Measurements from ENCODE around the gene FLT4. TPM values are rescaled to one million over a fixed set of nuclear protein-coding genes. Genes with fewer than 3 reads are reported as not detected.

FLT4 gene
- polyA plus RNA-seq, 1 experiment: 0.27 TPM

- POLR2A ChIA-PET: no interaction called here
- TF ChIP-seq CTCF (IDR thresholded peaks at IDR 0.05; ENCODE audit: insufficient read depth, low read depth, low read length): no peak
- Histone ChIP-seq H3K27me3 (ENCODE audit: control insufficient read depth, insufficient read depth, low read length) (no peaks in the 10 kb centered on the region), H3K36me3 (ENCODE audit: control insufficient read depth, insufficient read depth, low read length) (no peaks in the 10 kb centered on the region), H3K4me3 (ENCODE audit: low read depth, low read length) (no peak overlapping the region)
- CTCF ChIA-PET: interaction anchor here (2.5 kb wide), 1 partner anchor 24 kb away, joined by 12 read pairs; no protein-coding TSS in a partner anchor
- no peak for DNase-seq (ENCODE audit: low read depth)
Observed at GRCh38 chr5:180629831-180630382, 19.5 kb downstream of the FLT4 start.

- Histone ChIP-seq H3K27me3 (ENCODE audit: control insufficient read depth, insufficient read depth, low read length) (no peaks in the 10 kb centered on the region), H3K36me3 (ENCODE audit: control insufficient read depth, insufficient read depth, low read length) (no peaks in the 10 kb centered on the region), H3K4me3 (ENCODE audit: low read depth, low read length) (no peak overlapping the region)
- CTCF ChIA-PET: no interaction called here
- POLR2A ChIA-PET: no interaction called here
- no peak for DNase-seq (ENCODE audit: low read depth)
- TF ChIP-seq CTCF (IDR thresholded peaks at IDR 0.05; ENCODE audit: insufficient read depth, low read depth, low read length): no peak
Observed at GRCh38 chr5:180628827-180629750, 20.3 kb downstream of the FLT4 start.

- POLR2A ChIA-PET: no interaction called here
- Histone ChIP-seq H3K4me3 (ENCODE audit: low read depth, low read length) (no peak overlapping the region), H3K36me3 (ENCODE audit: control insufficient read depth, insufficient read depth, low read length) (no peaks in the 10 kb centered on the region), H3K27me3 (ENCODE audit: control insufficient read depth, insufficient read depth, low read length) (no peaks in the 10 kb centered on the region)
- CTCF ChIA-PET: no interaction called here
- DNase-seq (ENCODE audit: low read depth): no peak
- no peak for TF ChIP-seq CTCF (IDR thresholded peaks at IDR 0.05; ENCODE audit: insufficient read depth, low read depth, low read length)
Observed at GRCh38 chr5:180628211-180628610, 21.2 kb downstream of the FLT4 start.

GRCh38 chr5:180627386-180628120 is 21.8 kb downstream of the FLT4 start:
- CTCF ChIA-PET: no interaction called here
- POLR2A ChIA-PET: no interaction called here

More at GRCh38 chr5:180627386-180628120, 21.8 kb downstream of the FLT4 start:
- no peaks in the 10 kb centered on the region for H3K36me3 ChIP-seq (ENCODE audit: control insufficient read depth, insufficient read depth, low read length)
- H3K4me3 ChIP-seq (ENCODE audit: low read depth, low read length): no peak overlapping the region
- no peak for TF ChIP-seq CTCF (IDR thresholded peaks at IDR 0.05; ENCODE audit: insufficient read depth, low read depth, low read length)
- H3K27me3 ChIP-seq (ENCODE audit: control insufficient read depth, insufficient read depth, low read length): no peaks in the 10 kb centered on the region
- DNase-seq (ENCODE audit: low read depth): no peak
